SK-N-SH treated with all-trans-retinoic acid at 6 μM for 48 hours (cell line): Measurements from ENCODE around the gene POC1A.

Experiments used
- ARNTL ChIP-seq: fragments of 450-650 bp; formaldehyde crosslinking; IDR thresholded peaks from 2 replicates; pipeline ENCODE4 v1.5.0; 2020; ENCODE audit warnings: low read depth, mild to moderate bottlenecking, moderate library complexity, borderline replicate concordance
- GLIS3 ChIP-seq: fragments of 250-450 bp; sonication (Bioruptor Pico); IDR thresholded peaks from 2 replicates; pipeline ENCODE4 v1.5.0; 2020; ENCODE audit warnings: mild to moderate bottlenecking, moderate library complexity
- ISL1 ChIP-seq: fragments of 250-450 bp; sonication (Bioruptor Pico); IDR thresholded peaks from 2 replicates; pipeline ENCODE4 v2.1.2; 2022; ENCODE audit warnings: mild to moderate bottlenecking, moderate library complexity
- PPARA ChIP-seq: fragments of 250-450 bp; sonication (Bioruptor Pico); IDR thresholded peaks from 2 replicates; pipeline ENCODE4 v1.5.0; 2020; ENCODE audit warnings: mild to moderate bottlenecking, borderline replicate concordance
- RARB ChIP-seq: fragments of 250-450 bp; sonication (Bioruptor Pico); IDR thresholded peaks from 2 replicates; pipeline ENCODE4 v1.8.0; 2021; ENCODE audit warnings: mild to moderate bottlenecking, moderate library complexity
- TOX ChIP-seq: fragments of 250-450 bp; sonication (Bioruptor Pico); IDR thresholded peaks from 2 replicates; pipeline ENCODE4 v1.8.0; 2021; ENCODE audit warnings: mild to moderate bottlenecking, moderate library complexity, borderline replicate concordance
- ZC3H10 ChIP-seq: fragments of 250-450 bp; sonication (Bioruptor Pico); IDR thresholded peaks from 2 replicates; pipeline ENCODE4 v1.5.1; 2021; ENCODE audit warnings: mild to moderate bottlenecking, moderate library complexity
- ZNF70 ChIP-seq: fragments of 450-650 bp; formaldehyde crosslinking; IDR thresholded peaks from 2 replicates; pipeline ENCODE4 v1.5.0; 2020; ENCODE audit warnings: mild to moderate bottlenecking, moderate library complexity
- TF ChIP-seq, protein P1 (sequence below): fragments of 250-450 bp; sonication (Bioruptor Pico); IDR thresholded peaks from 2 replicates; pipeline ENCODE4 v1.8.0; 2020; ENCODE audit warnings: mild to moderate bottlenecking, moderate library complexity, borderline replicate concordance
- TF ChIP-seq, protein P2 (sequence below): fragments of 250-450 bp; sonication (Bioruptor Pico); IDR thresholded peaks from 2 replicates; pipeline ENCODE4 v1.5.0; 2020; ENCODE audit warnings: mild to moderate bottlenecking, moderate library complexity
- TF ChIP-seq, protein P3 (sequence below): fragments of 250-450 bp; sonication (Bioruptor Pico); IDR thresholded peaks from 2 replicates; pipeline ENCODE4 v1.5.1; 2020; ENCODE audit warnings: low read depth, mild to moderate bottlenecking, moderate library complexity

DNA sequence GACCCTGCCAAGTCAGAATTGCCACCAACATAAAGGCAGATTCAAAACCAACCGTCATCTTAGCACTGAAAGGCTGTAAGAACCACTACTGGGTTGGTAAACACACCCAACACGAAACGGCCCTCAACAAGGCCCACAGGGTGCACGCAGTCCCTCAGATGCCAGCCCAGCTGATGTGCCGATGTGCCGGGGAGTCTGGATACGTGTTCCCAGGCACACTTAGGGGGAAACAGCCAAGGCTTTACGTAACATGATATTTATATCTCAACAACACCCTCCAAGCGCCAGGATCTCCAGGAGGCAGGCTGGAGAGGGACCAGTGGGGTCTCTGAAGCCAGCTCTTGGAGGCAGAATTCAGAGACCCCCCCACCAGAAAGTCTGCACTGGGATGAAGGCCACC lies 14.2 kb downstream of the POC1A start:
- TF ChIP-seq ZNF70 (CRISPR knock-in tag) (no peak), RARB (CRISPR knock-in tag) (no peak), PPARA (no peak), ZC3H10 (CRISPR knock-in tag) (no peak), ISL1 (CRISPR knock-in tag) (no peak), ARNTL (no peak), TOX (CRISPR knock-in tag) (no peak), GLIS3 (CRISPR knock-in tag) (no peak)
- TF ChIP-seq, protein P1, sequence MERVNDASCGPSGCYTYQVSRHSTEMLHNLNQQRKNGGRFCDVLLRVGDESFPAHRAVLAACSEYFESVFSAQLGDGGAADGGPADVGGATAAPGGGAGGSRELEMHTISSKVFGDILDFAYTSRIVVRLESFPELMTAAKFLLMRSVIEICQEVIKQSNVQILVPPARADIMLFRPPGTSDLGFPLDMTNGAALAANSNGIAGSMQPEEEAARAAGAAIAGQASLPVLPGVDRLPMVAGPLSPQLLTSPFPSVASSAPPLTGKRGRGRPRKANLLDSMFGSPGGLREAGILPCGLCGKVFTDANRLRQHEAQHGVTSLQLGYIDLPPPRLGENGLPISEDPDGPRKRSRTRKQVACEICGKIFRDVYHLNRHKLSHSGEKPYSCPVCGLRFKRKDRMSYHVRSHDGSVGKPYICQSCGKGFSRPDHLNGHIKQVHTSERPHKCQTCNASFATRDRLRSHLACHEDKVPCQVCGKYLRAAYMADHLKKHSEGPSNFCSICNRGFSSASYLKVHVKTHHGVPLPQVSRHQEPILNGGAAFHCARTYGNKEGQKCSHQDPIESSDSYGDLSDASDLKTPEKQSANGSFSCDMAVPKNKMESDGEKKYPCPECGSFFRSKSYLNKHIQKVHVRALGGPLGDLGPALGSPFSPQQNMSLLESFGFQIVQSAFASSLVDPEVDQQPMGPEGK (CRISPR knock-in tag), result no peak
- TF ChIP-seq, protein P2, sequence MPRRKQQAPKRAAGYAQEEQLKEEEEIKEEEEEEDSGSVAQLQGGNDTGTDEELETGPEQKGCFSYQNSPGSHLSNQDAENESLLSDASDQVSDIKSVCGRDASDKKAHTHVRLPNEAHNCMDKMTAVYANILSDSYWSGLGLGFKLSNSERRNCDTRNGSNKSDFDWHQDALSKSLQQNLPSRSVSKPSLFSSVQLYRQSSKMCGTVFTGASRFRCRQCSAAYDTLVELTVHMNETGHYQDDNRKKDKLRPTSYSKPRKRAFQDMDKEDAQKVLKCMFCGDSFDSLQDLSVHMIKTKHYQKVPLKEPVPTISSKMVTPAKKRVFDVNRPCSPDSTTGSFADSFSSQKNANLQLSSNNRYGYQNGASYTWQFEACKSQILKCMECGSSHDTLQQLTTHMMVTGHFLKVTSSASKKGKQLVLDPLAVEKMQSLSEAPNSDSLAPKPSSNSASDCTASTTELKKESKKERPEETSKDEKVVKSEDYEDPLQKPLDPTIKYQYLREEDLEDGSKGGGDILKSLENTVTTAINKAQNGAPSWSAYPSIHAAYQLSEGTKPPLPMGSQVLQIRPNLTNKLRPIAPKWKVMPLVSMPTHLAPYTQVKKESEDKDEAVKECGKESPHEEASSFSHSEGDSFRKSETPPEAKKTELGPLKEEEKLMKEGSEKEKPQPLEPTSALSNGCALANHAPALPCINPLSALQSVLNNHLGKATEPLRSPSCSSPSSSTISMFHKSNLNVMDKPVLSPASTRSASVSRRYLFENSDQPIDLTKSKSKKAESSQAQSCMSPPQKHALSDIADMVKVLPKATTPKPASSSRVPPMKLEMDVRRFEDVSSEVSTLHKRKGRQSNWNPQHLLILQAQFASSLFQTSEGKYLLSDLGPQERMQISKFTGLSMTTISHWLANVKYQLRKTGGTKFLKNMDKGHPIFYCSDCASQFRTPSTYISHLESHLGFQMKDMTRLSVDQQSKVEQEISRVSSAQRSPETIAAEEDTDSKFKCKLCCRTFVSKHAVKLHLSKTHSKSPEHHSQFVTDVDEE, result no peak
- TF ChIP-seq, protein P3, sequence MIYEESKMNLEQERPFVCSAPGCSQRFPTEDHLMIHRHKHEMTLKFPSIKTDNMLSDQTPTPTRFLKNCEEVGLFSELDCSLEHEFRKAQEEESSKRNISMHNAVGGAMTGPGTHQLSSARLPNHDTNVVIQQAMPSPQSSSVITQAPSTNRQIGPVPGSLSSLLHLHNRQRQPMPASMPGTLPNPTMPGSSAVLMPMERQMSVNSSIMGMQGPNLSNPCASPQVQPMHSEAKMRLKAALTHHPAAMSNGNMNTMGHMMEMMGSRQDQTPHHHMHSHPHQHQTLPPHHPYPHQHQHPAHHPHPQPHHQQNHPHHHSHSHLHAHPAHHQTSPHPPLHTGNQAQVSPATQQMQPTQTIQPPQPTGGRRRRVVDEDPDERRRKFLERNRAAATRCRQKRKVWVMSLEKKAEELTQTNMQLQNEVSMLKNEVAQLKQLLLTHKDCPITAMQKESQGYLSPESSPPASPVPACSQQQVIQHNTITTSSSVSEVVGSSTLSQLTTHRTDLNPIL (CRISPR knock-in tag), result no peak
